Gastrocnemius medialis (tissue), 4 donors: ENCODE data around the gene FBXO9.

Experiments
- POLR2A ChIP-seq, 2 donors: fragments of 450-650 bp; IDR thresholded peaks; one replicate each; pipeline ENCODE4 v1.6.1; 2017; ENCODE audit warnings: antibody characterized with exemption in 2 of 2, mild to moderate bottlenecking in 2 of 2, moderate library complexity in 2 of 2
- TF ChIP-seq, protein P1 (sequence below), 5 experiments: fragments of 450-650 bp in 3 of 5; fragments of 200-600 bp in 2 of 5; sonication (generic) in 2 of 5; IDR thresholded peaks in 4 of 5; conservative IDR thresholded peaks in 1 of 5; 1 replicate in 4 of 5; 2 replicates in 1 of 5; pipeline ENCODE4 v1.5.1; 2016 to 2019; ENCODE audit warnings: antibody characterized with exemption in 5 of 5, mild to moderate bottlenecking in 3 of 5, moderate library complexity in 3 of 5

DNA sequence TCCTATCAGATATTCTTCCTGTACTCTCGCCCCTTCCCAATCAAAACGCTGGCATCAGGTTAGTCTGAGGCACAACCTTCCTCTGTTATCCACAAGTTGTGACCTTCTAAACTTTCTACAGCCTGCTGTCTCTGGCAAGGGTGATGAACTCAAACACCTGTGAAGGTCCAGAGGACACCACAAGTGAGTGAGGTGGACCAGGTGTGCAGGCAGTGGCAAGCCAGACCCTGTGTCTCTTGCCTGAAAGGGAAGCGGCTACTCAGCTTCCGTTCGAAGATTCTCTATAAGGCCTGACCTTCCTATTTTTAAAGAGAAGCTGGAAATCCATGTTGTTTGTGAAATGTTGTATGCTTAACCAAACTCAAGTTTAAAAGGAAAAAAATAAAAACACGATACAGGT is 46.7 kb downstream of the FBXO9 start:
- TF ChIP-seq, protein P1, sequence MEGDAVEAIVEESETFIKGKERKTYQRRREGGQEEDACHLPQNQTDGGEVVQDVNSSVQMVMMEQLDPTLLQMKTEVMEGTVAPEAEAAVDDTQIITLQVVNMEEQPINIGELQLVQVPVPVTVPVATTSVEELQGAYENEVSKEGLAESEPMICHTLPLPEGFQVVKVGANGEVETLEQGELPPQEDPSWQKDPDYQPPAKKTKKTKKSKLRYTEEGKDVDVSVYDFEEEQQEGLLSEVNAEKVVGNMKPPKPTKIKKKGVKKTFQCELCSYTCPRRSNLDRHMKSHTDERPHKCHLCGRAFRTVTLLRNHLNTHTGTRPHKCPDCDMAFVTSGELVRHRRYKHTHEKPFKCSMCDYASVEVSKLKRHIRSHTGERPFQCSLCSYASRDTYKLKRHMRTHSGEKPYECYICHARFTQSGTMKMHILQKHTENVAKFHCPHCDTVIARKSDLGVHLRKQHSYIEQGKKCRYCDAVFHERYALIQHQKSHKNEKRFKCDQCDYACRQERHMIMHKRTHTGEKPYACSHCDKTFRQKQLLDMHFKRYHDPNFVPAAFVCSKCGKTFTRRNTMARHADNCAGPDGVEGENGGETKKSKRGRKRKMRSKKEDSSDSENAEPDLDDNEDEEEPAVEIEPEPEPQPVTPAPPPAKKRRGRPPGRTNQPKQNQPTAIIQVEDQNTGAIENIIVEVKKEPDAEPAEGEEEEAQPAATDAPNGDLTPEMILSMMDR (IDR thresholded peaks at IDR 0.05 in 4 of 5, conservative IDR thresholded peaks at IDR 0.05 in 1 of 5) = no peak
- no peak for TF ChIP-seq POLR2A (IDR thresholded peaks at IDR 0.05)
